ENCODE measurements around the gene CRIP1. TPM values are rescaled to one million over a fixed set of nuclear protein-coding genes. Genes with fewer than 3 reads are reported as not detected.

CRIP1 gene
- total RNA-seq, 4 donors from 2014 or later: 28.6 to 140 (median 76.2) TPM

DNA sequence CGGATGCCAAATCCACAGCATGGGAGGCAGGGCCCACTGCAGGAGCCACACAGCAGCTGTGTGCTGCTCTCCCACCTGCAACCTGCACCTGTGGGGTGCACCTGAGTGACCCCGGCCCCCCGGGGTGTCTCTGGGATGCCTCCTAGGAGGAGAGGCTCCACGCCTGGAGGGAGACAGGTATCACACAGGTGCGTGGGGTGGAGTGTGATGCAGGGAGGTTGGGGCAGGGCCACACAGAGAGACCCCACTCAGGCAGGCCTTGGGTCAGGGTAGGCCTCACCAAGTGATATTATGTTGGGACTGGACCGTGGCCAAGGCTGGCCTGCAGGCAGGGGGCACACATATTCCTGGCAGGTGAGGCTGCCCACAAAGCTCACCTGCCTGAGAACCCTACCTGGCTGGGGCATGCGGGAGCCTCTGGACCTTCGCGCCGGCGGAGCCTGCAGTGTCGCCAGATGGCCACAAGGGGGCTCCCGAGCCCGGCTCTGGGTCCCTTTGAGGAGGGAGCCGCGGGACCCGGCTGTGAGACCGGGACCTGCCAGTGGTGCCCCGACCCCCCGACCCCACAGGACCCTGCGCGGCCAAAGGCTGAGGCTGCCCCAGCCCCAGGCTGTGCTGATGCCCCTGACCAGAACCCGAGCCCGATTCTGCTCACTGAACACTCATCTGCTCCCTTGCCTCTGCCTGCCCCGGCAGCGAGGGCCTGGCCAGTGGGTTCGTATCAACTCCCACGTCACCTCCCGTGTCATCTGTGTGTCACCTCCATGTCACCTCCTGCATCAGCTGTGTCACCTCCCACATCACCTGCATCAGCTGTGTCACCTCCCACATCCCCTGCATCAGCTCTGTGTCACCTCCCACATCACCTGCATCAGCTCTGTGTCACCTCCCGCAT lies 51.1 kb downstream of the CRIP1 start:
- 35% methylated on average over 10 of the region's 30 CpGs for WGBS
- Histone ChIP-seq H3K4me3 (no peak overlapping the region), H3K36me3 (no peaks in the 10 kb centered on the region), H3K9me3 (no peaks in the 10 kb centered on the region), H3K4me1 (peaks cover 6% of the 10 kb centered on the region), H3K27me3 (peaks cover 36% of the 10 kb centered on the region), H3K27ac (no peak overlapping the region)
- TF ChIP-seq POLR2AphosphoS5 (IDR thresholded peaks at IDR 0.05): no peak
- TF ChIP-seq, protein P1, sequence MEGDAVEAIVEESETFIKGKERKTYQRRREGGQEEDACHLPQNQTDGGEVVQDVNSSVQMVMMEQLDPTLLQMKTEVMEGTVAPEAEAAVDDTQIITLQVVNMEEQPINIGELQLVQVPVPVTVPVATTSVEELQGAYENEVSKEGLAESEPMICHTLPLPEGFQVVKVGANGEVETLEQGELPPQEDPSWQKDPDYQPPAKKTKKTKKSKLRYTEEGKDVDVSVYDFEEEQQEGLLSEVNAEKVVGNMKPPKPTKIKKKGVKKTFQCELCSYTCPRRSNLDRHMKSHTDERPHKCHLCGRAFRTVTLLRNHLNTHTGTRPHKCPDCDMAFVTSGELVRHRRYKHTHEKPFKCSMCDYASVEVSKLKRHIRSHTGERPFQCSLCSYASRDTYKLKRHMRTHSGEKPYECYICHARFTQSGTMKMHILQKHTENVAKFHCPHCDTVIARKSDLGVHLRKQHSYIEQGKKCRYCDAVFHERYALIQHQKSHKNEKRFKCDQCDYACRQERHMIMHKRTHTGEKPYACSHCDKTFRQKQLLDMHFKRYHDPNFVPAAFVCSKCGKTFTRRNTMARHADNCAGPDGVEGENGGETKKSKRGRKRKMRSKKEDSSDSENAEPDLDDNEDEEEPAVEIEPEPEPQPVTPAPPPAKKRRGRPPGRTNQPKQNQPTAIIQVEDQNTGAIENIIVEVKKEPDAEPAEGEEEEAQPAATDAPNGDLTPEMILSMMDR (IDR thresholded peaks at IDR 0.05): peak; percentile 63 to 99
- peak in 1 of 2 donors; percentile 74 for DNase-seq (ENCODE audit: low spot score in 2 of 2)

Other genes starting within 250 kb of the CRIP1 start
- gene BTBD6, start 238.4 kb upstream of the CRIP1 start, total RNA-seq: 10 to 100 TPM; 38.9 to 63.7 (median 58.6) TPM
- 100 to 1,000 TPM in 1 of 4 donors, 10 to 100 TPM in 3; 37.9 to 102 (median 52.5) TPM for gene BRF1, start 185.9 kb upstream of the CRIP1 start, total RNA-seq
- 100 to 1,000 TPM in 1 of 4 donors, 10 to 100 TPM in 3; 41.9 to 100 (median 66.6) TPM for gene PACS2, start 172.1 kb upstream of the CRIP1 start, total RNA-seq
- gene TEX22, start 88.3 kb upstream of the CRIP1 start, total RNA-seq: under 1 TPM in 1 of 4 donors, not detected in 3; 0.80 TPM
- gene MTA1, start 67.1 kb upstream of the CRIP1 start, total RNA-seq: 100 to 1,000 TPM in 1 of 4 donors, 10 to 100 TPM in 3; 38.1 to 107 (median 59.5) TPM
- gene CRIP2, start 12.1 kb upstream of the CRIP1 start, total RNA-seq: 100 to 1,000 TPM in 2 of 4 donors, 10 to 100 TPM in 2; 70.7 to 140 (median 104) TPM
- 10 to 100 TPM; 11.4 to 41.0 (median 14.0) TPM for gene TEDC1, start 4.4 kb downstream of the CRIP1 start, total RNA-seq
- gene TMEM121, start 39.7 kb downstream of the CRIP1 start, total RNA-seq: 1 to 10 TPM; 1.7 to 4.2 (median 2.7) TPM

All from suprapubic skin (tissue), 4 donors.